K562 (cell line): Measurements from ENCODE around the gene MAML1. TPM values are rescaled to one million over a fixed set of nuclear protein-coding genes. Genes with fewer than 3 reads are reported as not detected.
"Not testable (repeated sequence)": the region's sequence is repeated elsewhere in the genome, so short reads cannot be mapped to it uniquely, and the experiment has no call there.

ENCODE experiments used
- ATAC-seq: fragments of 200-7000 bp; cut with Tn5 transposase; 3 replicates; pipeline ENCODE4 v1.9.1; 2020; ENCODE audit warnings: moderate library complexity
- BruUV-seq: library from RNA; stranded (reverse); fragments of 400-500 nt; replicated peaks from 2 replicates; lab custom pipeline; 2021; lab: Mats Ljungman, UMichigan
- CTCF ChIA-PET: fragments of 300-600 bp; formaldehyde crosslinking; extraction: SDS; loops from one replicate; lab custom pipeline; 2021; ENCODE audit warnings: low intra/inter-chr PET ratio; lab: Yijun Ruan, JAX
- POLR2A ChIA-PET: fragments of 300-600, 350-650 bp; sonication (Branson Sonifier 250); formaldehyde crosslinking; extraction: SDS; loops from one replicate; lab custom pipeline; 2021; ENCODE audit warnings: antibody characterized with exemption, inconsistent platforms; lab: Yijun Ruan, JAX
- DNase-seq, 4 experiments: peaks; one replicate each; pipeline versions ENCODE4 v3.0.0 to v3.0.0-alpha.2; 2011 to 2018; ENCODE audit warnings: low spot score in 3 of 4, mixed read lengths in 3 of 4; ENCODE audit errors: extremely low read depth in 1 of 4
- FAIRE-seq: peaks from 2 replicates; lab custom pipeline; 2011; peaks lifted over from hg19 to GRCh38; lab: Jason Lieb, UNC
- H2AFZ ChIP-seq: 2 replicates; pipeline ENCODE4 v1.6.0; 2011; ENCODE audit warnings: low read depth, low read length, control low read depth, inconsistent platforms
- H3K27ac ChIP-seq: fragments of 200-600 bp; 3 replicates; pipeline ENCODE4 v1.8.0; 2011; ENCODE audit warnings: low read depth, mild to moderate bottlenecking, control low read depth, inconsistent platforms, low read length, moderate library complexity, mixed read lengths; ENCODE audit errors: extremely low read depth
- H3K27me3 ChIP-seq, 2 experiments: fragments of 300-600 bp in 1 of 2; 2 replicates in 1 of 2; 3 replicates in 1 of 2; pipeline versions ENCODE4 v1.6.0 to v1.8.0; 2011; ENCODE audit warnings: inconsistent platforms in 2 of 2, low read length in 2 of 2, mild to moderate bottlenecking in 1 of 2, mixed read lengths in 1 of 2, moderate library complexity in 1 of 2; ENCODE audit not compliant: control insufficient read depth in 2 of 2, insufficient read depth in 2 of 2
- H3K36me3 ChIP-seq: fragments of 300-600 bp; 3 replicates; pipeline ENCODE4 v1.8.0; 2011; ENCODE audit warnings: mild to moderate bottlenecking, low read length, inconsistent platforms; ENCODE audit not compliant: control insufficient read depth, insufficient read depth
- H3K4me1 ChIP-seq, 2 experiments: fragments of 200-600 bp in 1 of 2; replicated peaks in 1 of 2; 2 replicates in 1 of 2; 3 replicates in 1 of 2; pipeline versions ENCODE4 v1.5.1 to v1.8.0; 2011; ENCODE audit warnings: inconsistent platforms in 2 of 2, low read length in 2 of 2, mild to moderate bottlenecking in 1 of 2, mixed read lengths in 1 of 2, moderate library complexity in 1 of 2; ENCODE audit not compliant: control insufficient read depth in 2 of 2, insufficient read depth in 2 of 2
- H3K4me2 ChIP-seq: 2 replicates; pipeline ENCODE4 v1.6.1; 2011; ENCODE audit warnings: low read length, control low read depth, inconsistent platforms, mixed read lengths; ENCODE audit not compliant: insufficient read depth
- H3K4me3 ChIP-seq: fragments of 200-600 bp; sonication (generic), shearing (Covaris generic); 2 replicates; pipeline ENCODE4 v1.5.1; 2016; ENCODE audit warnings: control low read depth, inconsistent platforms
- H3K79me2 ChIP-seq: fragments of 200-600 bp; 3 replicates; pipeline ENCODE4 v1.8.0; 2011; ENCODE audit warnings: low read length, inconsistent platforms; ENCODE audit not compliant: control insufficient read depth, insufficient read depth
- H3K9ac ChIP-seq, 2 experiments: 2 replicates each; pipeline versions ENCODE4 v1.6.0 to v1.6.1; 2011; ENCODE audit warnings: low read depth in 2 of 2, low read length in 2 of 2, control low read depth in 1 of 2, inconsistent platforms in 1 of 2, mild to moderate bottlenecking in 1 of 2, mixed read lengths in 1 of 2; ENCODE audit not compliant: insufficient read depth in 1 of 2
- H3K9me1 ChIP-seq: one replicate; pipeline ENCODE4 v1.6.0; 2011; ENCODE audit warnings: inconsistent platforms, mild to moderate bottlenecking, low read length, moderate library complexity; ENCODE audit not compliant: control insufficient read depth, insufficient read depth
- H3K9me3 ChIP-seq: replicated peaks from 2 replicates; pipeline ENCODE4 v1.5.1; 2011; ENCODE audit warnings: low read depth, low read length, inconsistent platforms; ENCODE audit not compliant: control insufficient read depth, insufficient read depth
- H4K20me1 ChIP-seq: replicated peaks from 2 replicates; pipeline ENCODE4 v1.6.1; 2011; ENCODE audit warnings: low read length, inconsistent platforms, mixed read lengths; ENCODE audit not compliant: control insufficient read depth, insufficient read depth
- CHD2 ChIP-seq: IDR thresholded peaks from 2 replicates; pipeline ENCODE4 v1.6.1; 2011; ENCODE audit warnings: low read depth, low read length
- RAD21 ChIP-seq, 2 experiments: fragments of 250-450 bp in 1 of 2; fragments of 450-650 bp in 1 of 2; sonication (Bioruptor Pico) in 1 of 2; formaldehyde crosslinking in 1 of 2; IDR thresholded peaks in 1 of 2; conservative IDR thresholded peaks in 1 of 2; 2 replicates each; pipeline versions ENCODE4 v1.4.0 to v1.8.0; 2020 to 2022; ENCODE audit warnings: mild to moderate bottlenecking in 2 of 2, moderate library complexity in 1 of 2
- SP2 ChIP-seq: IDR thresholded peaks from 2 replicates; pipeline ENCODE4 v1.6.1; 2011; ENCODE audit warnings: mild to moderate bottlenecking, low read depth, low read length, moderate library complexity; ENCODE audit not compliant: poor library complexity, severe bottlenecking; ENCODE audit errors: extremely low read depth
- TBL1XR1 ChIP-seq, 2 experiments: IDR thresholded peaks; 2 replicates each; pipeline ENCODE4 v1.6.1; 2012; ENCODE audit warnings: improper control_type of control experiment in 2 of 2, low read length in 2 of 2, mild to moderate bottlenecking in 1 of 2
- TGIF2 ChIP-seq: sonication (generic); formaldehyde crosslinking; IDR thresholded peaks from 2 replicates; pipeline ENCODE4 v1.8.1; 2022; ENCODE audit warnings: mild to moderate bottlenecking, missing genetic modification reagents, moderate library complexity
- TSC22D4 ChIP-seq: fragments of 450-650 bp; IDR thresholded peaks from 2 replicates; pipeline ENCODE4 v1.6.1; 2016; ENCODE audit warnings: missing genetic modification characterization, missing biosample characterization, control low read depth
- ZNF184 ChIP-seq: sonication (generic); formaldehyde crosslinking; IDR thresholded peaks from 2 replicates; pipeline ENCODE4 v1.5.0; 2020; ENCODE audit warnings: missing genetic modification reagents
- WGBS: fragments of 100-300 bp; shearing (Covaris generic); methylation state at CpG from one replicate; pipeline ENCODE4 v1.1.6; 2016; ENCODE audit warnings: low coverage, mixed read lengths; ENCODE audit not compliant: insufficient coverage; ENCODE audit errors: missing lambda C conversion rate; 5-methylcytosine and 5-hydroxymethylcytosine counted together
- in situ Hi-C: fragments of 300-500 bp; cut with MboI; formaldehyde crosslinking; loops from 4 replicates; pipeline ENCODE4 v1.15.0; 2018; ENCODE audit warnings: inconsistent platforms, mixed read lengths
- intact Hi-C: fragments of 100-400 bp; cut with micrococcal nuclease; formaldehyde crosslinking; loops from 2 replicates; pipeline ENCODE4 v1.14.2; 2022
- polyA plus RNA-seq, 8 experiments: library from polyadenylated mRNA; depleted of rRNA in 4 of 8; stranded (reverse) in 5 of 8; unstranded in 3 of 8; fragments of >200 nt; fragmentation: Nextera tagmentation in 2 of 8; fragmentation: Illumina TruSeq in 1 of 8; extraction: Ambion mirVana in 2 of 8; extraction: Trizol in 1 of 8; gene quantifications; 2 replicates each; pipeline versions ENCODE4 v1.2.1 to v1.2.3, GENCODE V29; 2011 to 2014; ENCODE audit warnings: inconsistent platforms in 1 of 8, missing spikeins in 1 of 8
- total RNA-seq, 7 experiments: library from RNA; depleted of rRNA in 6 of 7; stranded (reverse); fragments of >200 nt in 6 of 7; fragmentation: Illumina TruSeq in 2 of 7; extraction: Trizol in 2 of 7; gene quantifications; 2 replicates each; pipeline versions ENCODE4 v1.2.1 to v1.2.3, GENCODE V29; 2011 to 2021; ENCODE audit warnings: low replicate concordance in 1 of 7

The MAML1 gene
- total and polyA plus RNA-seq, 9 of the 15 experiments (the other 6 are each of a cell fraction or from before 2014, with no cell fraction given), result 0.32 to 18.4 (median 7.0) TPM

DNA sequence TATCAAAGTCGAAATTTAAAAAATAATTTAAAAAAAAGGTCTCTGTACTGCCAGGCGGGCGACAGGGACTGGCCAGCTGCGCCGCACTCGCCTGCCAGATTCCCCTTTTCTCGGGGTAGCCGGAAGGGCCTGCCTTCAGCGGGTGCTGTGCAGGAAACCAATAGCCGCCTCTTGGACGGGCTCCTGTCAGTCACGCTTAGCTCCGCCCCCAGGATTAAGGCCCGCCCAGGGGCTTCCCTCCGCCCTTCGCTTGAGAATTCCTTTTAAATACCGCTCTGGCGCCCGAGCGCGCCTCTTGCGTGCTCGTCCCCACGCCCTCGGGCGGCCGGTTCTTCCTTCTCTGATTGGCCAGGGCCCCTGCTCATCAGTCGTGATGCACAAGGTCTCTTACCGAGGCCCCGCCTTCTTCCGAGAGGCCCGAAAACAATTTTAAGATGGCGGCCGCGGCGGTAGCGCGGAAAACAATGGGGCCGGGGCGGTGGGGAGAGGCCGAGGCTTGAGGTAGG is at the start of gene MAML1 (continued):
- TF ChIP-seq TSC22D4 (no peak), TBL1XR1 (IDR thresholded peaks at IDR 0.05; ENCODE audit: low read length in 2 of 2) (no peak), RAD21 (CRISPR knock-in tag; conservative IDR thresholded peaks at IDR 0.05 in 1 of 2, IDR thresholded peaks at IDR 0.05 in 1 of 2) (0 out of 4 replicates have a peak, but pooled peaks of 1 of the 2 experiments have one; percentile 9), SP2 (peak; percentile 66), ZNF184 (CRISPR knock-in tag) (no peak), CHD2 (peak; percentile 72), TGIF2 (CRISPR knock-in tag) (no peak)

DNA sequence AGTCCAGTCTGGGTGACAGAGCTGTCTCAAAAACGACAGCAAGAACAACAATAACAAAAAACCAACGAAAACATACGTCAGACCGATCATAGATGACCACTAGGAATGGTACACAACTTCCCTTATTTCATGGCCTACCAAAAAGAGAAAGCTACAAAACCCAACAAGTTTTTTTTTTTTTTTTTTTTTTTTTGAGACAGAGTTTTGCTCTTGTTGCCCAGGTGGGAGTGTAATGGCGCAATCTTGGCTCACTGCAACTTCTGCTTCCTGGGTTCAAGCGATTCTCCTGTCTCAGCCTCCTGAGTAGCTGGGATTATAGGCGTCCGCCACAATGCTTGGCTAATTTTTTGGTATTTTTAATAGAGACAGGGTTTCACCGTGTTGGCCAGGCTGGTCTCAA is 43.4 kb upstream of the MAML1 start:
- H3K27me3 ChIP-seq, H3K27ac ChIP-seq, BruUV-seq, intact Hi-C loops, H3K36me3 ChIP-seq, in situ Hi-C loops, H3K4me1 ChIP-seq, H3K9ac ChIP-seq, H3K4me2 ChIP-seq, H3K9me1 ChIP-seq, CTCF ChIA-PET, H3K4me3 ChIP-seq, H3K79me2 ChIP-seq, H2AFZ ChIP-seq, H3K9me3 ChIP-seq, ATAC-seq, DNase-seq, H4K20me1 ChIP-seq, FAIRE-seq: not testable (repeated sequence)
- POLR2A ChIA-PET, result interaction anchor here (0.6 to 0.9 kb wide), 2 partner anchors 14 to 66 kb away, joined by 3 to 4 read pairs; no protein-coding TSS in a partner anchor
- WGBS, result 61% methylated on average over 9 of the region's 9 CpGs
